K562 (cell line): ENCODE results near the gene HOXB8. TPM values are rescaled to one million over a fixed set of nuclear protein-coding genes. Genes with fewer than 3 reads are reported as not detected.

Source experiments
- ATAC-seq: fragments of 200-7000 bp; cut with Tn5 transposase; 3 replicates; pipeline ENCODE4 v1.9.1; 2020; ENCODE audit warnings: moderate library complexity
- BruUV-seq: library from RNA; stranded (reverse); fragments of 400-500 nt; replicated peaks from 2 replicates; lab custom pipeline; 2021; lab: Mats Ljungman, UMichigan
- CTCF ChIA-PET: fragments of 300-600 bp; formaldehyde crosslinking; extraction: SDS; loops from one replicate; lab custom pipeline; 2021; ENCODE audit warnings: low intra/inter-chr PET ratio; lab: Yijun Ruan, JAX
- POLR2A ChIA-PET: fragments of 300-600, 350-650 bp; sonication (Branson Sonifier 250); formaldehyde crosslinking; extraction: SDS; loops from one replicate; lab custom pipeline; 2021; ENCODE audit warnings: antibody characterized with exemption, inconsistent platforms; lab: Yijun Ruan, JAX
- DNase-seq, 4 experiments: peaks; one replicate each; pipeline versions ENCODE4 v3.0.0 to v3.0.0-alpha.2; 2011 to 2018; ENCODE audit warnings: low spot score in 3 of 4, mixed read lengths in 3 of 4; ENCODE audit errors: extremely low read depth in 1 of 4
- FAIRE-seq: peaks from 2 replicates; lab custom pipeline; 2011; peaks lifted over from hg19 to GRCh38; lab: Jason Lieb, UNC
- H2AFZ ChIP-seq: 2 replicates; pipeline ENCODE4 v1.6.0; 2011; ENCODE audit warnings: low read depth, low read length, control low read depth, inconsistent platforms
- H3K27ac ChIP-seq: fragments of 200-600 bp; 3 replicates; pipeline ENCODE4 v1.8.0; 2011; ENCODE audit warnings: low read depth, mild to moderate bottlenecking, control low read depth, inconsistent platforms, low read length, moderate library complexity, mixed read lengths; ENCODE audit errors: extremely low read depth
- H3K27me3 ChIP-seq, 2 experiments: fragments of 300-600 bp in 1 of 2; 2 replicates in 1 of 2; 3 replicates in 1 of 2; pipeline versions ENCODE4 v1.6.0 to v1.8.0; 2011; ENCODE audit warnings: inconsistent platforms in 2 of 2, low read length in 2 of 2, mild to moderate bottlenecking in 1 of 2, mixed read lengths in 1 of 2, moderate library complexity in 1 of 2; ENCODE audit not compliant: control insufficient read depth in 2 of 2, insufficient read depth in 2 of 2
- H3K36me3 ChIP-seq: fragments of 300-600 bp; 3 replicates; pipeline ENCODE4 v1.8.0; 2011; ENCODE audit warnings: mild to moderate bottlenecking, low read length, inconsistent platforms; ENCODE audit not compliant: control insufficient read depth, insufficient read depth
- H3K4me1 ChIP-seq, 2 experiments: fragments of 200-600 bp in 1 of 2; replicated peaks in 1 of 2; 2 replicates in 1 of 2; 3 replicates in 1 of 2; pipeline versions ENCODE4 v1.5.1 to v1.8.0; 2011; ENCODE audit warnings: inconsistent platforms in 2 of 2, low read length in 2 of 2, mild to moderate bottlenecking in 1 of 2, mixed read lengths in 1 of 2, moderate library complexity in 1 of 2; ENCODE audit not compliant: control insufficient read depth in 2 of 2, insufficient read depth in 2 of 2
- H3K4me2 ChIP-seq: 2 replicates; pipeline ENCODE4 v1.6.1; 2011; ENCODE audit warnings: low read length, control low read depth, inconsistent platforms, mixed read lengths; ENCODE audit not compliant: insufficient read depth
- H3K4me3 ChIP-seq: fragments of 200-600 bp; sonication (generic), shearing (Covaris generic); 2 replicates; pipeline ENCODE4 v1.5.1; 2016; ENCODE audit warnings: control low read depth, inconsistent platforms
- H3K79me2 ChIP-seq: fragments of 200-600 bp; 3 replicates; pipeline ENCODE4 v1.8.0; 2011; ENCODE audit warnings: low read length, inconsistent platforms; ENCODE audit not compliant: control insufficient read depth, insufficient read depth
- H3K9ac ChIP-seq, 2 experiments: 2 replicates each; pipeline versions ENCODE4 v1.6.0 to v1.6.1; 2011; ENCODE audit warnings: low read depth in 2 of 2, low read length in 2 of 2, control low read depth in 1 of 2, inconsistent platforms in 1 of 2, mild to moderate bottlenecking in 1 of 2, mixed read lengths in 1 of 2; ENCODE audit not compliant: insufficient read depth in 1 of 2
- H3K9me1 ChIP-seq: one replicate; pipeline ENCODE4 v1.6.0; 2011; ENCODE audit warnings: inconsistent platforms, mild to moderate bottlenecking, low read length, moderate library complexity; ENCODE audit not compliant: control insufficient read depth, insufficient read depth
- H3K9me3 ChIP-seq: replicated peaks from 2 replicates; pipeline ENCODE4 v1.5.1; 2011; ENCODE audit warnings: low read depth, low read length, inconsistent platforms; ENCODE audit not compliant: control insufficient read depth, insufficient read depth
- H4K20me1 ChIP-seq: replicated peaks from 2 replicates; pipeline ENCODE4 v1.6.1; 2011; ENCODE audit warnings: low read length, inconsistent platforms, mixed read lengths; ENCODE audit not compliant: control insufficient read depth, insufficient read depth
- ATF3 ChIP-seq, 2 experiments: fragments of 450-650 bp in 1 of 2; sonication (generic) in 1 of 2; formaldehyde crosslinking in 1 of 2; IDR thresholded peaks in 1 of 2; conservative IDR thresholded peaks in 1 of 2; 2 replicates each; pipeline versions ENCODE4 v1.6.1 to v1.8.1; 2016 to 2023; ENCODE audit warnings: mild to moderate bottlenecking in 2 of 2, moderate library complexity in 2 of 2, inconsistent platforms in 1 of 2, missing genetic modification reagents in 1 of 2
- CTBP1 ChIP-seq: fragments of 450-650 bp; IDR thresholded peaks from 2 replicates; pipeline ENCODE4 v1.6.1; 2016; ENCODE audit warnings: borderline replicate concordance
- DNMT1 ChIP-seq: fragments of 450-650 bp; IDR thresholded peaks from 2 replicates; pipeline ENCODE4 v1.6.1; 2016; ENCODE audit warnings: antibody characterized with exemption, mild to moderate bottlenecking
- EZH2 ChIP-seq: IDR thresholded peaks from 2 replicates; pipeline ENCODE4 v1.6.1; 2012; ENCODE audit warnings: low read depth, mild to moderate bottlenecking, inconsistent platforms, low read length, borderline replicate concordance
- FOSL1 ChIP-seq: fragments of 200-800 bp; sonication (Bioruptor generic); conservative IDR thresholded peaks from 2 replicates; pipeline ENCODE4 v1.6.1; 2016; ENCODE audit warnings: missing genetic modification characterization, missing compliant biosample characterization
- GTF2E2 ChIP-seq: fragments of 200-800 bp; sonication (Bioruptor generic); IDR thresholded peaks from 2 replicates; pipeline ENCODE4 v1.6.1; 2016; ENCODE audit warnings: missing genetic modification characterization, missing compliant biosample characterization
- HMG20B ChIP-seq: fragments of 250-450 bp; sonication (Bioruptor Pico); IDR thresholded peaks from 2 replicates; pipeline ENCODE4 v1.5.0; 2021; ENCODE audit warnings: mild to moderate bottlenecking
- JUN ChIP-seq, 2 experiments: sonication (generic) in 1 of 2; formaldehyde crosslinking in 1 of 2; IDR thresholded peaks; 2 replicates each; pipeline versions ENCODE4 v1.6.1 to v1.8.0; 2012 to 2022; ENCODE audit warnings: borderline replicate concordance in 2 of 2, mild to moderate bottlenecking in 2 of 2, improper control_type of control experiment in 1 of 2, low read depth in 1 of 2, low read length in 1 of 2, missing genetic modification reagents in 1 of 2
- NFRKB ChIP-seq: fragments of 450-650 bp; IDR thresholded peaks from 2 replicates; pipeline ENCODE4 v1.6.1; 2016; ENCODE audit warnings: low read depth
- NR2C1 ChIP-seq, 2 experiments: fragments of 450-650 bp; IDR thresholded peaks; 2 replicates each; pipeline ENCODE4 v1.6.1; 2017; ENCODE audit warnings: mild to moderate bottlenecking in 2 of 2, antibody characterized with exemption in 1 of 2, inconsistent platforms in 1 of 2, missing compliant biosample characterization in 1 of 2, missing genetic modification characterization in 1 of 2
- NRF1 ChIP-seq, 2 experiments: fragments of 450-650 bp; IDR thresholded peaks in 1 of 2; conservative IDR thresholded peaks in 1 of 2; 2 replicates each; pipeline ENCODE4 v1.6.1; 2014; ENCODE audit warnings: mild to moderate bottlenecking in 2 of 2
- SAFB ChIP-seq: fragments of 200-400 bp; formaldehyde crosslinking; IDR thresholded peaks from 2 replicates; pipeline ENCODE4 v1.6.1; 2017; ENCODE audit warnings: low read depth, low read length, borderline replicate concordance
- SRSF7 ChIP-seq: fragments of 200-400 bp; formaldehyde crosslinking; optimal IDR thresholded peaks from 2 replicates; pipeline ENCODE3; 2017; ENCODE audit warnings: mild to moderate bottlenecking, low read depth, low read length
- STAT5B ChIP-seq: fragments of 250-450 bp; sonication (Bioruptor Pico); IDR thresholded peaks from 2 replicates; pipeline ENCODE4 v1.8.0; 2021; ENCODE audit warnings: mild to moderate bottlenecking, inconsistent platforms
- TBL1XR1 ChIP-seq, 2 experiments: IDR thresholded peaks; 2 replicates each; pipeline ENCODE4 v1.6.1; 2012; ENCODE audit warnings: improper control_type of control experiment in 2 of 2, low read length in 2 of 2, mild to moderate bottlenecking in 1 of 2
- TFAM ChIP-seq: fragments of 250-450 bp; sonication (Bioruptor Pico); conservative IDR thresholded peaks from 2 replicates; pipeline ENCODE4 v1.5.0; 2021; ENCODE audit warnings: mild to moderate bottlenecking, moderate library complexity
- ZNF707 ChIP-seq: fragments of 250-450 bp; sonication (Bioruptor Pico); conservative IDR thresholded peaks from 2 replicates; pipeline ENCODE4 v1.8.0; 2022; ENCODE audit warnings: inconsistent platforms, mild to moderate bottlenecking, moderate library complexity
- WGBS: fragments of 100-300 bp; shearing (Covaris generic); methylation state at CpG from one replicate; pipeline ENCODE4 v1.1.6; 2016; ENCODE audit warnings: low coverage, mixed read lengths; ENCODE audit not compliant: insufficient coverage; ENCODE audit errors: missing lambda C conversion rate; 5-methylcytosine and 5-hydroxymethylcytosine counted together
- in situ Hi-C: fragments of 300-500 bp; cut with MboI; formaldehyde crosslinking; loops from 4 replicates; pipeline ENCODE4 v1.15.0; 2018; ENCODE audit warnings: inconsistent platforms, mixed read lengths
- intact Hi-C: fragments of 100-400 bp; cut with micrococcal nuclease; formaldehyde crosslinking; loops from 2 replicates; pipeline ENCODE4 v1.14.2; 2022
- polyA plus RNA-seq, 8 experiments: library from polyadenylated mRNA; depleted of rRNA in 4 of 8; stranded (reverse) in 5 of 8; unstranded in 3 of 8; fragments of >200 nt; fragmentation: Nextera tagmentation in 2 of 8; fragmentation: Illumina TruSeq in 1 of 8; extraction: Ambion mirVana in 2 of 8; extraction: Trizol in 1 of 8; gene quantifications; 2 replicates each; pipeline versions ENCODE4 v1.2.1 to v1.2.3, GENCODE V29; 2011 to 2014; ENCODE audit warnings: inconsistent platforms in 1 of 8, missing spikeins in 1 of 8
- total RNA-seq, 7 experiments: library from RNA; depleted of rRNA in 6 of 7; stranded (reverse); fragments of >200 nt in 6 of 7; fragmentation: Illumina TruSeq in 2 of 7; extraction: Trizol in 2 of 7; gene quantifications; 2 replicates each; pipeline versions ENCODE4 v1.2.1 to v1.2.3, GENCODE V29; 2011 to 2021; ENCODE audit warnings: low replicate concordance in 1 of 7
- TF ChIP-seq, protein P1 (sequence below): sonication (generic); formaldehyde crosslinking; IDR thresholded peaks from 2 replicates; pipeline ENCODE4 v1.8.0; 2022; ENCODE audit warnings: mild to moderate bottlenecking, missing genetic modification reagents

The HOXB8 gene
- total and polyA plus RNA-seq, 9 of the 15 experiments (the other 6 are each of a cell fraction or from before 2014, with no cell fraction given) = 0.52 to 23.8 (median 3.6) TPM

DNA sequence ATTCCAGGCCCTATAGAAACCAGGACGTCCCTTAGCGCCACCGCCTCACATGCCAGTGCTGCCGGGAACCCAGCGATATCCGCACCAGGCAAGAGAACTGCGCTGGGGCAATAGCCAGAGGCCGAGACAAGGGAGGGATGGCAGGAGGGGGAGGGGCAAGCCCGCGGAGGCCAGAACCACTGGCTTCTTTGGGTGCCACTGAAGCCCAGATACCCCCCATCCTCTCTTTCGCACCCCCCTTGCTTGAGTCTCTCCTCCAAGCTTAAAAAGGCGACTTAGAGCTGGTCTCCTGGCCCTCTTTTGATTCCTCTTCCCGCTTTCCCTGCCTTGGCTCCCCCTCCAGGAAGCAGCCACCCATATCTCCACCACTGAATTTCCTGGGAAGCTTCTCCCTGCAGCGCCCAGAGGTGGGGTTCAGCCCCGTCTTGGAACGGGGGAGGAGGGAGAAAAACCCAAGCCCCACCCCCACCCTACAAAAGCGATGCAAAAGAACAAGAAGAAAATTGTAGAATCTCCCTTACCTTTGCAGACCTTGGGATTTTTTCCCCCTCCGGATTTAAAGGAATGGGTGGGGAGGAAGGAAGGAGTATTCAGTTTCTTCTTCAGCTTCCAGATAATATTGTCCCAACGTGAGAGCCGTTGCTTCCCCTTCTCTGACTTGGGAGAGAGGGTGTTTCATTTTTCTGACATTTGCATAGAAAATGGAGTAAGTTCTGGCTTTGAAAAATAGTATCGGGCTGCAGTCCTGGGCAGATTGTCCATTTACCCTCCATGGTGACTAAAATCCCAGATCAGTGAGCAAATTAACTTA, 10.9 kb downstream of the HOXB8 start:
- BruUV-seq = TSS peak; percentile 54
- Histone ChIP-seq H3K79me2 (peaks cover 60% of the 10 kb centered on the region), H3K9me3 (no peaks in the 10 kb centered on the region), H3K27ac (peak overlapping the region; percentile 81), H4K20me1 (no peaks in the 10 kb centered on the region; the same call in 1 of the 2 replicates), H2AFZ (peak overlapping the region; percentile 97), H3K4me3 (peak overlapping the region; percentile 59), H3K9me1 (no peaks in the 10 kb centered on the region), H3K9ac (peak overlapping the region; percentile 83 to 92), H3K4me1 (peaks cover 34 to 56% of the 10 kb centered on the region in 2 experiments), H3K36me3 (peaks cover 6% of the 10 kb centered on the region; the same call in 1 of the 3 replicates), H3K4me2 (peak overlapping the region; percentile 87), H3K27me3 (no peaks in the 10 kb centered on the region)
- ChIA-PET POLR2A (interaction anchor here (0.7 to 1.2 kb wide), 4 partner anchors 11 to 220 kb away, joined by 3 read pairs; partner anchors contain the start of gene HOXB8), CTCF (interaction anchor here (0.6 kb wide), 1 partner anchor 344 kb away, joined by 3 read pairs; no protein-coding TSS in a partner anchor)
- peak; percentile 59 to 73 (median 64) for DNase-seq
- WGBS = under 1% methylated on average over 19 of the region's 21 CpGs
- peak; percentile 54 for ATAC-seq
- in situ Hi-C loops = no loop called here
- intact Hi-C loops = no loop called here
- no peak for FAIRE-seq
- no peak for TF ChIP-seq STAT5B
- TF ChIP-seq JUN (IDR thresholded peaks at IDR 0.05; ENCODE audit: borderline replicate concordance, low read depth, low read length) = no peak
- no peak for TF ChIP-seq JUN (CRISPR knock-in tag; IDR thresholded peaks at IDR 0.05; ENCODE audit: borderline replicate concordance)
- no peak for TF ChIP-seq TFAM
- TF ChIP-seq FOSL1 = no peak
- no peak for TF ChIP-seq ZNF707 (CRISPR knock-in tag)
- TF ChIP-seq, protein P1, sequence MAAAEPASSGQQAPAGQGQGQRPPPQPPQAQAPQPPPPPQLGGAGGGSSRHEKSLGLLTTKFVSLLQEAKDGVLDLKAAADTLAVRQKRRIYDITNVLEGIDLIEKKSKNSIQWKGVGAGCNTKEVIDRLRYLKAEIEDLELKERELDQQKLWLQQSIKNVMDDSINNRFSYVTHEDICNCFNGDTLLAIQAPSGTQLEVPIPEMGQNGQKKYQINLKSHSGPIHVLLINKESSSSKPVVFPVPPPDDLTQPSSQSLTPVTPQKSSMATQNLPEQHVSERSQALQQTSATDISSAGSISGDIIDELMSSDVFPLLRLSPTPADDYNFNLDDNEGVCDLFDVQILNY = no peak
- TF ChIP-seq CTBP1 = peak; percentile 33; the same call in 1 of the 2 replicates
- no peak for TF ChIP-seq SRSF7
- TF ChIP-seq NR2C1 (IDR thresholded peaks at IDR 0.05) = no peak
- TF ChIP-seq NR2C1 (tag; IDR thresholded peaks at IDR 0.05) = no peak
- TF ChIP-seq GTF2E2 (tag) = no peak
- TF ChIP-seq DNMT1 = no peak
- TF ChIP-seq EZH2 = no peak
- TF ChIP-seq NRF1 (conservative IDR thresholded peaks at IDR 0.05 in 1 of 2, IDR thresholded peaks at IDR 0.05 in 1 of 2) = peak; percentile 21 to 39; a peak in 2 of 4 replicates
- no peak for TF ChIP-seq ATF3 (IDR thresholded peaks at IDR 0.05)
- no peak for TF ChIP-seq ATF3 (CRISPR knock-in tag; conservative IDR thresholded peaks at IDR 0.05)
- TF ChIP-seq TBL1XR1 (IDR thresholded peaks at IDR 0.05; ENCODE audit: low read length in 2 of 2) = no peak
- peak; percentile 28; the same call in 1 of the 2 replicates for TF ChIP-seq NFRKB
- no peak for TF ChIP-seq HMG20B
- no peak for TF ChIP-seq SAFB
